HG02610 (cell line): Measurements from ENCODE around the gene MVK.

Source experiments
- ATAC-seq: cut with Tn5 transposase; IDR thresholded peaks from one replicate; pipeline ENCODE4 v1.9.1; 2021; ENCODE audit warnings: mild to moderate bottlenecking, moderate library complexity; ENCODE audit not compliant: unreplicated experiment

The MVK gene

DNA sequence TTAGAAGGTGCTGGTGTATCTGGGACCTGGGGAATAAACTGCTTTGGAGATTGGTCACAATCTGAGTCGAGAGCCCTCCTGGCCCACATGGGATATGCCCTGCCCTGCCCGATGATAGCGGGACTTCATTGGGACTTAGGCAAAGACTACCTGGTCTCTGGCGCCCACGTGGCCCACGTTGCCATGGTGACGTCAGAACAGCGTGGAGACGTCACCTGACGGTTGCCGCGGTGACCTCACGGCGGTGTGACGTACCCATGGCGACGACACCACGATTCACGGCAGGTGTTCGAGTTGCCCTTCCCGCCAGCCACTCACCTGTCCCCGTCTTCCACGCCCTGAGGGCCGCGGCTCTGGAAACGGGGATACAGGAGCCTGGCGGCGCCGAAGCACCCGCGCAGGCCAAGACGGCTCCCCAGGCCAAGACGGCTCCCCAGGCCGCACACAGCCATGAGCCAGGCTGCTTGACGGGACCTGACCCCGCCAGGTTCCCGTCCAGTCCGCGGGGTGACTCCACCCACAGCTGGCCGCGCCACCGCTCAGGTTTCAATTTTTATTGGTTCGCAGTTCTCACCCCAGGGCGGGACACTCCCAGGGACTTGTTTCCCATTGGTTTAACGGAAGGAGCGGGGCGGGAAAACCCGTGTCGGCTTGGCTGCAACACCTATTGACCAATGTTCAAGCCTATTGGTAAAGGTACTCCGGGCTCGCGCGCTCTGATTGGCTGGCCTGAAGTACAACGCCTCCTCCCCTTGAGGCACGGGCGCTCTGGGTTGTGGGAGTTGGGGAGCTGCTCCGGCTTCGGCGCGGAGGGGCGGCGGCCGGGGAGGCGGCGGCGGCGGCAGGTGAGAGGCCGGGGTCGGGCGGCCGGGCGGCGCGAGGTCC lies at the start of gene MVK, which contains the start of gene MMAB:
Gene MVK (plus strand): TSS at position 766 of the 885 bp plus-strand sequence. CDS start 1,029 bp downstream, outside the sequence.
Gene MMAB (minus strand): TSS at position 476 of the 885 bp plus-strand sequence. CDS start 24 bp downstream, at position 452.
- ATAC-seq, result peak; percentile 95

DNA sequence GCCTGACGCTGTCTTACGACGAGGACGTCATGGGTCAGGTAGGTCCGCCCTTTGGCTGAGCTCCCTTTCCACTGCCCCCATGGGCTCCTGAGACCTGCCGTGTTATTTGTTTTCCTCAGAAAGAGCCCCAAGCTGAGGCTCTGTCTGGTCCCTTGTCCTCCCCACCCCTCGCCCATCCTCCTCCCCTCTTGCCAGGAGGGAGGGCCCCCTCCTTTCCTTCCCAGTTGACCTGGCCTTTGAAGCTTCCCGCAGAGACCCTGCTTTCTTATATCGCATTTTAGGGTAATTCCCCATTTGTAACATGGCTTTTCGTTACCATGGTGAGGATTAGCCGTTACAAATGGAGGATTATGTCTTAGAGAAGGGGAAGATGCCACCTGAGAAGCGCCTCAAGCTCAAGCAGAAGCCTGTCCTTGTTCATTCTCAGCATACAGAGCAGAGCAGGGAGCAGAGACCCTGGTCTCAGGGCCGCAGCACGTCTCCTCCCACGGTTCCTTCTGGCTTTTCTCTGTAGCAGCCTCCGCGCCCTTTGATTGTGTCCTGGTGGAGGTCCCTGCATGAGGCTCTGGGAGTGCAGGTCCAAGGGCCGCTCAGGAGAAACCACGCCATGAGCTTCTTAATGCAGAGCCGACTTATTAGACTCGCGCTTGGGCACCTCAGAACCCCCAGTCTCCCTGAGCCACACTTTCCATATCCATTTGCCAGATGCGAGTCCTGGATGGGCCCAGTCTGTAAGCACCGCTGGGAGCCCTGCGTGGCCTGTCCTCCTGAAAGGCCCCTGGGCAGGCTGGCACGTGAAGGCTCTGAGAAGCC lies 48.9 kb upstream of the MVK start:
- no peak for ATAC-seq

DNA sequence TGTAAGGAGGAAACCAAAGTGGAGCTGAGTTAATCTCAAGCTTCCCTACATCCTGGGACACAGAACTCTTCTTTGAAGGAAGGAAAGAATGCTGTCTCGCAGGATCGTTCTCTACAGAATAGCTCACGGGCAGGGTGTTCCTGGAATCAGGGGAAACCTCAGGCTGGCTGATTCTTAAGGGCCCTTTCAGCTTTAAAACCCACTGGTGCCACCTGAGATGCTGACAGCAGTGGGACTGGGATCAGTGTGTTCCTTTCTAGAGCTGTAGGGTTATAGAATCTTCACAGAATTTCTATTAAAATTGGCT lies 48.4 kb upstream of the MVK start:
- no peak for ATAC-seq

DNA sequence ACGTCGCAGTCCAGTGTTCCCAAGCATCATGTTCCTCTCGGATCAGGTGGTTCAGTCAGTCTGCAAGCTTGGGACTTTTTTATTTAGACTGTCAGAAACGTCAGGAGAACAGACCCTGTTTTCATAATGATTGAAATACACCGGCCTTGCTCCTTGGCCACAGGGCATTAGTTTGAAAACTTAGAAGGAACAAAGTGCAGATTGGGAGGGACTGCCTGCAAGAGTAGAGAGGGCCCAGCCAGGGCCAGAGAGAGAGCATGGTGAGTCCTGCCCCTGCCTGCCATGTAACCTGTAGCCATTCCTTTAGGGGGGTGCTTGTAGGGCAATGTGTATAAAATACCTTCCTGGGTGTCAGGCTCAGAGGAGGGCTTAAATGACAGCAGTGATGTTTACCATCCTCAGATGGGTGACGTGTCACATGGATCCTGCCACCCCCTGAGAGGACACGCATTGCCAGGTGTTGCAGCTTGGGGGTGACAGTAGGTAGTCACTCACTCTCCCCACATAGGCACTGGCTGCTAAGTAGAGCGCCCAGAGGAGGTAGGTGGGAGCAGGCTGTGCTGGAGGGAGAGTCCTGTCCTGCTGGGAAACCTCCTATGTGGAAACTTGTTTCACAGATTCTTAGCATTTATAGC lies 46.0 kb upstream of the MVK start:
- no peak for ATAC-seq

DNA sequence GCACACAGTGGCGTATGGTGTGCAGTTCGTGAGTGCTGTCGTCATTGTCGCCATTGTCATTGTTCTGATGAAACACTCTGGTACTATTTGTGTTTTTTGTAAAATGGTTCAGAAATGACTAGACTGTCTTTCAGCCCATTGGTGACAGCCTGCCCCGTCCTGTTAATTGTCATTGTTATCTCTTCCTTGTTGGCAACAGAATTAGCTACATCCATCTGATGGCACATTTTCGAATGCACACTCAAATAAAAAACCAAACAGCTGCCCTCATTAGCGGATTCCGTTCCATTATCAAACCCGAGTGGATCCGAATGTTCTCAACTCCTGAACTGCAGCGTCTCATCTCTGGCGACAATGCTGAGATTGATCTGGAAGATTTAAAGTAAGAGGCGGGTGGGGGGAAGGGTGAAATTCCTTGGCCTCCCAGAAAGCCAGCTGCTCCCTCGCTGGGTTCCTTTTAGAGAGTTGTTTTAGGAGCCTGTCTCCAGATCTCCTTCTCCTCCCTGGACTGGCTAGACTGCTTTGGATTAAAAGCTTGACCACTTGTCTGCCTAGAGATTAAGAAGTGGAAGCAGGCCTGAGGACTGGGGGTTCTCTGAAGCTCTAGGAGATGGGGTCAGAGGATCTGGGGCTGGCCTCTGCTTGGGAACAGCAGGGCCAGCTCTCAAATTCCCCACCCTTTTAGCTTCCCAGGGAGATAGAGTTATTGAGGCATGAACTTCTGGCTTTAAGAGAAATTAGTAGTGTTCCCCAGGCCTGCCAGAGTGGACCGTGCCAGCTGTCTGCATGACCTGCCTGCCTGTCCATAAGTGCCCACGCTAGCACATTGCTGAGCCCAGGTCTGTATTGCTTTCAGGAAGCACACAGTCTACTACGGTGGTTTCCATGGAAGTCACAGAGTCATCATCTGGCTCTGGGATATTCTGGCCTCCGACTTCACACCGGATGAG lies 43.6 kb upstream of the MVK start:
- ATAC-seq, result no peak

DNA sequence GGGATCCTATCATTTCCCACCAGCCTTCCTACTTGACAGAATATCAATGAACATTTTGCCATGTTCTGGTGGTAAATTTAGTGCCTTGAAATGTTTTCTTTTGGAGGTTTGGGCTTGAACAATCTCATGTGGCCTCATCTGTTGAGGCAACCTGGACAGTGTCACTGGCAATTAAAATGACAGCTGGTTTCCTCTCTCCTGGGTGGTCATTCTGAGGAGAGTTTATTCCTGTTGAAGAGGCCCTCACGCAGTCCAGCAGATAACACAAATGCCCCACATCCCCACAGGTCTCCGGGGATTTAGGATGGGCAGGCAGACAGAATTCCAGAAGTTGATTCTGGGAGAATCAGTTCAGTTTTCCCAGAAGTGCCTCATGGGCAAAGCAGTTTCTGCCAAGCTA lies 42.2 kb upstream of the MVK start:
- ATAC-seq, result no peak

DNA sequence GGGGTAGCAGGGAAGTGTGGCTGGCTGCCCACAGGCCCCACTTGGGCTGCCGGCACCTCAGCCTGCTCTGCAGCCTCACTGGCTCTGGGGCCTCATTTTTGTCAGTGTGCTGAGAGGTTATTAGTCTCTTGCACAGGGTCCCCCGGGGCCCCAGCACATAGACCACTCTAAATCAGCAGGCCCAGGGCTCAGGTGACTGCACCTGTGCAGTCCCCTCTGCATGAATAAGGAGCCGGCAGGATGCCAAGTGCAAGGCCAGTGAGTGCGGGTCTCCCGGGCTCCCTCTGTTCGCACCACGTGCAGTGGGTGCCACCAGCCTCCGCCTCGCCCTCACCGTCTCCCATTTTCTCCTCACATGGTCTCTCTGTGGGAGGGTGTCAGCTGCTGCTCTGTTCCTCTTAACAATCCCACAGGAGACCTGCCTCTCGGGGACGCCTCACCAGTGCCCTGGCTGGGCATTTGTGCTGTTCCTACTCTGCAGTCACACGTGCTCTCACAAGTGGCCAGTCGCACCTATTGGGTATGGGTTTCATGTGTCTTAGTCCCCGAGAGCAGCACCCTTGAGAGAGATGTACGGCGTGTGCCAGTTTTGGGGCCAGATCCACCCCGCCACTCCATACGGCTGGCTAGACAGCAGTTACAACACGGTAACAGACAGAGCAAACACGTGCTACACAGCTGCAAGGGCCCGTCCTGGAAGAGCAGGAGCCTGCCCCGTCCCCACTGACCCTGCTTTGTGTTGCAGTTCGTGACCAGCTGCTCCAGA lies 40.7 kb upstream of the MVK start:
- no peak for ATAC-seq

DNA sequence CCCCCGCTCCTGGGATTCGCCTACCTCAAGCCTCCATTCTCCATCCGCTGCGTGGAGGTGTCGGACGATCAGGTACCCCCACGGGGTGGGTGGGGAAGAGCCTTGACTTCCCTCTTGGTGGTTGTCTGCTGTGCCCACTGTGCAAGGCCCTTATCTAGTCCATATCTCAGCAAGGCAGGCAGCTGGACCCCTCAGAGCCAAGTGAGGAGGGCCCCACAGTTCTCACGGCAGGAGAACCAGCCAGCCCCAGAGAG lies 40.2 kb upstream of the MVK start:
- ATAC-seq, result no peak

DNA sequence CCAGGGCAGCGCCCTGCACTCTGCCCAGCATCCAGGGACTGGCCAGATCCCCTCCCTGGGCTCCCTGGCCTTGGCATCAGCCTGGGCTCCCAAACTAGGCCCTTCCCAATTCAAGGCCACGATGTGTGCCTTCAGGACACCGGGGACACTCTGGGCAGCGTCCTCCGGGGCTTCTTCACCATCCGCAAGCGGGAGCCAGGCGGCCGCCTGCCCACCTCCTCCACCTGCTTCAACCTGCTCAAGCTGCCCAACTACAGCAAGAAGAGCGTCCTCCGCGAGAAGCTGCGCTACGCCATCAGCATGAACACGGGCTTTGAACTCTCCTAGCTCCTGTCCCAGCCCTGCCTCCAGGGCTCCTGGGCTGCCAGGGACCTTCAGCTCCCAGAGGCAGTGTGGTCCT lies 39.1 kb upstream of the MVK start:
- no peak for ATAC-seq

DNA sequence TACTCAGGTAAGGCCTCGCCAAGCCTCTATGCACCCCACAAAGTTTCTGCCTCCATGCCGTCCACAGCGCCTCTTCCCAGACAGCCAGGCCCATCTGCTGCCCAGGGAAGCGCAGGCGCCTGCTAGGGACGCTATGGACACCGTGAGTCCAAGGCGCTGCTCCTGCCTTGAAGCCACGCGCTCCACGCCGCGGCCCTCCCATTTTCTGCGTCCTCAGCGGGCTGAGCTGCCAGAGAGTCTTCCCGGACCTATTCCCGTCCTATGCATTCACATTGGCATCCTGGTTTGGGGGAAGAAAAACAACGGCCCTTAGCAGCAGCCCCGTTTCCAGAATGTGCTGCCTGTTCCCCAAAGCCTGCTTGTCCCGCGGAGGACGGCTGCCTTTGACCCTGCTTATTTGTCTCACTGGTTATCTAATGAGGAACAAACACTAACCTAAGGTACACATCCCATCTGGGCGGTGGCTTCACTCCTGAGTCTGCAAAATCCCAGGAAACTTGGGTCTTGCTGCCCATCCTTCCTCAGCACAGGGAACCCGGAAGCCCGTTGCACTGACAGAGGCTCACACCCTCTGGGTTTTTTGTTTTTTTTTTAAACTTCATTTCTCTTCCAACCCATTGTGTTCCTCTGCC lies 38.2 kb upstream of the MVK start:
- no peak for ATAC-seq

DNA sequence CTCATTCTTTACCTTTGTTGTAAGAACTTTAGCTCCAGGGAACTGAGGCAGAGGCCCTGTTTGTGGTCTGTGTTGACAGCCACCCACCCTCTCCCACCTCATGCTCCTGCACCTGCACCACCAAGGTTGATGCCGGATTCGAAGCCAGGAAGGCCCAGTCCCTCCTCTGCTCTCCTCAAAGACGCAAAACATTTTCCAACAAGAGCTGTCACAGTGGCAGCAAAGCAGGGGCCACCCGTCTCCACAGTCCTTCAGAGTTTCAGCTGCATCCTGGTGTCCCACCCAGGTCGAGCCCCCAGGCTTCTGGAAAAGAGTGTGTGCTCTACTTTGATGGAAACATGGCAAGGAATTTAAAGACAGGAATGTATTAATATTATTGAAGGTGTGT lies 37.7 kb upstream of the MVK start:
- ATAC-seq, result no peak

DNA sequence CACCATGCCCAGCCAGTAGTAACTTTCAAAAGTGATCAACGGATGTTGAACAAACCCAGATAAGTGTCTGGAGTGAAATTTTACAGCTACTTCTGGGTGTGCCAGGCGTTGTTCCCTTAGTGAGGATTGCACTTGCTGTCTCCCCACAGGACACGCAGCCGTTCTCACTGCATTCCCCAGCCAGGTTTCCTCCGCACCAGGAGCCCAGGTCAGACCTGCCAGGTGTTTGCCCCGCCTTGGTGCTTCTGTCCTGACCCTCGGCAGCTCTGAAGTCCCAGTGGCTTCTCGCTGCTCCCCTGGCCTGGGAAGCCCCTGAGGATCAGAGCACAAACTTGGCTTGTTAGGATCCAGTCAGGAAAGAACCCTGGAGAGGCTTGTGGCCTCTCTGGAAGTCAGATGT lies 36.5 kb upstream of the MVK start:
- ATAC-seq, result no peak

DNA sequence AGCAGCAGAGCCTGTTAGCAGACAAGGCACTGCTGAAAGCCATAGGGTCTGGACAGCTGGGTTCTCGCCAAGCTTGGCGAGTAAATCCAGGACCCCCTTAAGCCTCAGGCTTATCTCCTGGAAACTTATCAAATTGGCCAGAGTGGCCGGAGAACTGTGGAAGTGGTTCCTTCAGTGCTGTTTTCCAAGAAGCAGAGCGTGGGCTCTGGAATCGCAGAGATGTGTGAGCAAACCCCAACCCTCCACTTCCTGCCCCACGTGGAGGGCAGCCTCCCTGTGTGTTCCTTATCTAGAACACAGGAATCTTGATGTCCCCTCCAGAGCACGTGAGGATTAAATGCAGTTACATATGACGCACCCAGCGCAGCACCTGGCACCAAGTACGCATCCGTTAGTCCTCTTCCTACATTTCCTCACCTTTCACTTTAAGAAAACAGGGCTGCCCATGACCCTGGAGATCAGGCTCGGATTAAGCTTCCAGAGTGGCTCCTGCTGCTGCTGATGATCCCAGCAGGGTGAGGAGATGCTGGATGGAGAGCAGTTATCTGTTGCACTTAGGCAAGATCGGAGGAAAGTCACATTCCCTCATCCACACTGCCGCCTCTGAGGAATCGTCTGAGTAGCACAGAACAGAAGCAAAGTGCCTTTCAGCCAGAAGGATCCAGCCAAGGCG lies 35.3 kb upstream of the MVK start:
- no peak for ATAC-seq

DNA sequence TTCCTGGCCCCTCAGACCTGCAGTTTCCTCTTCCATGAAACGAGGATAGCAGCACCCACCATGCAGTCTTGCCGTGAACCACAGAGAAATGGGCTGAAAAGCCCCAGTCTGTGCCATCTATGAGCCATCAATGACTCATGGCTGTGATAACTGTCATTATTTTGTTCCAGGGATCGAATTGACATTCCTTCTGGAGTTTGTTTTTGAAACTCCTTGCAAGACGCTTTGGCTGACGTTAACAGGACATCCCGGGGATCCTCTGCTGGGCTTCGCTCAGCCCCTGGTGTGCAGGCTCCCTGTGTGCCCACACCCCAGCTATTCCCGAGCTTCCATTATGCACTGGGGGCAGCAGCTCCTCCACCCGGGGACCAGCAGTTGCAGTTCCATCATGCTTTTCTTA lies 34.1 kb upstream of the MVK start:
- no peak for ATAC-seq

DNA sequence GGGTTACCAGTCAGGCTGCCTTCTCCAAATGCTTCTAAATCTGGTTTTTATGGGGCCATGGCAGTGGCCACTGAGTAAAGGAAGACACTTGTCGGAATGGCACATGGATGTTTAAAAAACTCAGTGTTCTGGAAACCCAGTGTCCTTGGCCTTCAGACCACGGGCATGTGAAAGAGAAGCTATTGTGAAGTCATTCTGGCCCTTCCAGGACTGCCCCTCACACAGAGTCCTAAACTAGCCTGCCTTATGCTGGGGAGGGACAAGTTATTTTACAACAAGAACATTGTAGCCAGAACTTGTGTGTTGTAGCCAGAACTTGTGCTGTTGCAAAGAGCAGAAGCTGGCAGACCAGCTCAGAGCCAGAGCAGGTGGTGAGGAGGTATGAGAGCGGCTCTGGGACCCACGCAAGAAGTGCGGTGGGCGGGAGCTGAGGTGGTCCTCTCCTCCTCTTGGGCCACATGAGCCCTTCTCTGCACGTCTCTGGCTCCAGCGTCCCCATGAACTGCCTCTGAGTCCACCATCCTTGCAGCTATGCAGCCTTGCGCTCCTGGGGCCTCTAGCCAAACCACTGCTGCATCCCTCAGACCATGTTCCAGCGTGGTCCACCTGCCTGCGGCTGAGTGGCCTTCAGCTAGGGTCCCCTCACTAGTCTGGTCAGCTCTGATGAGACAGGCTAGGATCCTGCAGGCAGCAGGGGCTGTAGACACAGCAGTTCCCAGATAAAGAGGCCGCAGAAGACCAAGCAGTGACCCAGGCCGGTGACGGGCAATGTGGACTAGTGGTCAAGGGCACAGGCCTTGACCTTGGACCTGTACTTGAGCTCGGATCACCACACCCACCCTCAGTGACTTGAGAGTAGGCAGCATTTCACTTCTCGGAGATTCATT lies 32.8 kb upstream of the MVK start:
- ATAC-seq, result no peak

DNA sequence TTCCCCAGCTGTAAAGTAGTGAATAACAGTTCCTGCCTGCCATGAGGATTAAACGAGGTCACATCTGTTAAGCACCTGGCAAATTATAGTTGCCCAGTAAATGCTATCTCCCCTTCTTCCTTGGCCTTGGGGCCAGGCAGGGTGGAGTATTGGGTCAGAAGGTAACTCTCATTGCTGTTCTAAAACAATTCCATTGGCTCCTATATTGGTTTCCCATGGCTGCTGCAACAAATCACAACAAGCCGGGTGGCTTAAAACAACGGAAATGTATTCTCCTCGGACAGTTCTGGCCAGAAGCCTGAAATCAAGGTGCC lies 32.2 kb upstream of the MVK start:
- ATAC-seq, result no peak

DNA sequence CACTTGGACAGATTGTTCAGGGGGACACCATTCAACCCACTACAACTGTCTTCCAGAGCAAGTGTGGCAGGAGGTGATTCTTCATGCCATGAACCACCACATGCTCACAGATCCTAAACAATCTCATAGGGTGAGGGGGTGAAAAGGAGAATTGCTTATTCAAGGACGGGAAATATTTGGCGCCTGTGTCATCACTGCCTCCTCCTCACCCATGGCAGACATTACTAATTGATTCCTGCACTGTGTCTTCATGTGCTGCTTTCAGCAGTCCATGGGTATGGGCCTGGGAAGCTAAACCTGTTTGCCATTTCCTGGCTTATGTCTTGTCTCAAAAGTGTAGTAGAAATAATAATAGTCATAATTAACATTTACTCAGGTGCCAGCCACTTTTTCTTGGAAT lies 31.6 kb upstream of the MVK start:
- ATAC-seq, result no peak

DNA sequence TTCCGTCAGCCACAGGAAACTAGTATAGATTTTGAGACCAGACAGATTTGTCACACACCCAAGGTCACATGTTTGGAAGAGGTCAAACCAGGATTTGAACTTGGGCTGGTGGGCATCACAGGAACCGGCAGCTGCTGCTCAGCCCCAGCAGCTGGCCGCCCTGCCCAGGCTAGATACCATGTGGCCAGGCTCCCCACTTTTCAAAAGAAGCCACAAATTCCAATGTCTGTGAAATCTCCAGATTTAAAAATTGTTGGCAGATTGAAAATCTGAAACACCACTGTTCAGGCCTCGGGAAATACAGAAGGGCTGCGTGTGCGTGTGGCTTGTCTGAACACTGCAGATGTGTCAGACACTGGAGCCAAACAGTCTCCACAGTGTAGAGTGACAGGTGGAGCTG lies 30.7 kb upstream of the MVK start:
- ATAC-seq, result no peak
